Lower lobe of right lung (tissue), 2 donors: ENCODE measurements around the gene SLC9A2. TPM values are rescaled to one million over a fixed set of nuclear protein-coding genes. Genes with fewer than 3 reads are reported as not detected.

Experiments
- ATAC-seq, 2 donors: fragments of 200-7000 bp; cut with Tn5 transposase; one replicate each; pipeline ENCODE4 v1.9.1; 2020 to 2022; ENCODE audit warnings: mild to moderate bottlenecking in 2 of 2, moderate library complexity in 2 of 2
- DNase-seq: peaks from one replicate; pipeline ENCODE4 v3.0.0-alpha.2; 2020
- H3K27ac ChIP-seq: fragments of 200-600 bp; one replicate; pipeline ENCODE4 v1.8.0; 2022
- H3K27me3 ChIP-seq: fragments of 200-600 bp; one replicate; pipeline ENCODE4 v1.8.0; 2022; ENCODE audit warnings: low read depth
- H3K36me3 ChIP-seq: fragments of 200-600 bp; one replicate; pipeline ENCODE4 v1.8.0; 2022; ENCODE audit warnings: mild to moderate bottlenecking
- H3K4me1 ChIP-seq: fragments of 200-600 bp; one replicate; pipeline ENCODE4 v1.8.0; 2022
- H3K4me3 ChIP-seq: fragments of 200-600 bp; one replicate; pipeline ENCODE4 v1.8.0; 2022; ENCODE audit warnings: mild to moderate bottlenecking
- H3K9me3 ChIP-seq: fragments of 200-600 bp; one replicate; pipeline ENCODE4 v1.8.0; 2022
- intact Hi-C: fragments of 100-400 bp; cut with DNase I; formaldehyde crosslinking; loops from one replicate; pipeline ENCODE4 v1.11.0; 2022
- total RNA-seq: library from RNA; stranded (reverse); fragmentation: NEBNext Ultra II Directional; extraction: Animal tissue kit (Norgen Biotek cat#: 25700); gene quantifications from one replicate; pipeline ENCODE4 v1.2.1, GENCODE V29; 2021
- TF ChIP-seq, protein P1 (sequence below): fragments of 200-600 bp; IDR thresholded peaks from one replicate; pipeline ENCODE4 v1.8.0; 2022; ENCODE audit warnings: antibody characterized with exemption, mild to moderate bottlenecking
- donor health status: DM: no; HTN: yes; CAD: no; lungs with severe emphysema.

The SLC9A2 gene
- total RNA-seq, 1 donor from 2014 or later, result 0.35 TPM

DNA sequence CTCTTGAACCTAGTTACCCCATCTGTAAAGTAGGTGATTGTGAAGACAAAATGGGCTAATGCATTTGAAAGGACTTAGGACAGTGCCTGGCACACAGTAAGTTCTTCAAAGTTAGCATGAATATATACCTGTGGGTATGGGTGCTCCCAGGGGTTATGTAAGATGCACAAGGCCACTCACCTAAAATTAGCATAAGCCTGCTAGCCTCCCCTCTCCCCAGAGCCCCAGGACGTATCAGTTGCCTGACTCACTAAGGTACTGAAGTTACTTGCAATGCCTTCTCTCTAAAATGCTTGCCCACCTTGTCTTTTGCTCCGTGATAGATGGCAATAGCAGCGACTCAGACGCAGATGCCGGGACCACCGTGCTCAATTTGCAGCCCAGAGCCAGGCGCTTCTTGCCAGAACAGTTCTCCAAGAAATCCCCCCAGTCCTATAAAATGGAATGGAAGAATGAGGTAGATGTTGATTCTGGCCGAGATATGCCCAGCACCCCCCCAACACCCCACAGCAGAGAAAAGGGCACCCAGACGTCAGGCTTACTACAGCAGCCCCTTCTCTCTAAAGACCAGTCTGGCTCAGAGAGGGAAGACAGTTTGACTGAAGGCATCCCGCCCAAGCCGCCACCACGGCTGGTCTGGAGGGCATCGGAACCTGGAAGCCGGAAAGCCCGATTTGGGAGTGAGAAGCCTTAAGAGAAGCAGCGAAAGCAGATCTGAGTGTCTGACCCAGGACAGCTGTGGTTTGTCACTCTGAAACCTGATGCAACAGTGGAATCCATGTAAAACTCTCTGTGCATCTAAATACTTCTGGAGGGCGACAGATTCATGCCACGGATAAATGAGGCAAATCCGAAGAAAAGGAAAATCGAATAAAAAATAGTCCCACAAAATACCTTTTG is 88.7 kb downstream of the SLC9A2 start:
- no peak for ATAC-seq
- Histone ChIP-seq H3K4me1 (no peaks in the 10 kb centered on the region), H3K27me3 (peaks cover 7% of the 10 kb centered on the region), H3K9me3 (no peaks in the 10 kb centered on the region), H3K27ac (no peak overlapping the region), H3K4me3 (no peak overlapping the region), H3K36me3 (no peaks in the 10 kb centered on the region)
- intact Hi-C loops, result no loop called here
- DNase-seq, result no peak
- TF ChIP-seq, protein P1, sequence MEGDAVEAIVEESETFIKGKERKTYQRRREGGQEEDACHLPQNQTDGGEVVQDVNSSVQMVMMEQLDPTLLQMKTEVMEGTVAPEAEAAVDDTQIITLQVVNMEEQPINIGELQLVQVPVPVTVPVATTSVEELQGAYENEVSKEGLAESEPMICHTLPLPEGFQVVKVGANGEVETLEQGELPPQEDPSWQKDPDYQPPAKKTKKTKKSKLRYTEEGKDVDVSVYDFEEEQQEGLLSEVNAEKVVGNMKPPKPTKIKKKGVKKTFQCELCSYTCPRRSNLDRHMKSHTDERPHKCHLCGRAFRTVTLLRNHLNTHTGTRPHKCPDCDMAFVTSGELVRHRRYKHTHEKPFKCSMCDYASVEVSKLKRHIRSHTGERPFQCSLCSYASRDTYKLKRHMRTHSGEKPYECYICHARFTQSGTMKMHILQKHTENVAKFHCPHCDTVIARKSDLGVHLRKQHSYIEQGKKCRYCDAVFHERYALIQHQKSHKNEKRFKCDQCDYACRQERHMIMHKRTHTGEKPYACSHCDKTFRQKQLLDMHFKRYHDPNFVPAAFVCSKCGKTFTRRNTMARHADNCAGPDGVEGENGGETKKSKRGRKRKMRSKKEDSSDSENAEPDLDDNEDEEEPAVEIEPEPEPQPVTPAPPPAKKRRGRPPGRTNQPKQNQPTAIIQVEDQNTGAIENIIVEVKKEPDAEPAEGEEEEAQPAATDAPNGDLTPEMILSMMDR, result no peak

DNA sequence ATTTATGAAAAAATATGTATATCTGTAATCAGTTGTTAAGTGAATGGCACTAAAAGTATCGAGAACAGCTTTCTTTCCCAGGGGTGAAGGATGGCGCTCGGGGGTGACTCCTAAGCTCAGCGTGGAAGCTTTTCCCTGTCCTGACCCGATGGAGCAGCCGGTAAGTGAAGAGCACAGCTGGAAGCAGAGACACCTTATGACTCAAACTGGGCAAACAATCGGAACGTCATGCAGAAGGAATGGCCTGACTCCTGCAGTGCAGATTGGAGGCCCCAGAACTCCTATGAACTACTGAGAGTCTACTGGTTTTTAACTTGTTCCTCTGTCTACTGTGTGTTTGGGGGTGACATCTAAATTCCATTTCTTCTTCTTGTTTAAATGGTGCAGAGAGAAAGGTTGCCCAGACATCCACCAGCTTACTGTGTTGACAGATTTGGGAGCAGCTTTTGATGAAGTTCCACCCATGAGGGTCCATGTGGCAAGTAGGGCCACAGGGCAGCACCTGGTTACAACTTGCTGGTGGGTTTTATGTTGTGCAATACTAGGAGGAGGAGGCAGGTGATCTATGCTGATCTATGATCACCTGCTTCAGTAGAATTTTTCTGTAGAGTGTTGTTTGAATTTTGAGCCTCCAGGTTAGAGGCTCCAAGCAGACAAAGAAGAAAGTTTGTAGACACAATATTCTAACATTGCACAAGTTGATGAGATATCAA is 89.7 kb downstream of the SLC9A2 start:
- Histone ChIP-seq H3K27ac (no peak overlapping the region), H3K4me1 (no peaks in the 10 kb centered on the region), H3K36me3 (no peaks in the 10 kb centered on the region), H3K9me3 (no peaks in the 10 kb centered on the region), H3K27me3 (peaks cover 4% of the 10 kb centered on the region), H3K4me3 (no peak overlapping the region)
- intact Hi-C loops, result no loop called here
- TF ChIP-seq, protein P1, result no peak
- DNase-seq (no peak), ATAC-seq (no peak)

DNA sequence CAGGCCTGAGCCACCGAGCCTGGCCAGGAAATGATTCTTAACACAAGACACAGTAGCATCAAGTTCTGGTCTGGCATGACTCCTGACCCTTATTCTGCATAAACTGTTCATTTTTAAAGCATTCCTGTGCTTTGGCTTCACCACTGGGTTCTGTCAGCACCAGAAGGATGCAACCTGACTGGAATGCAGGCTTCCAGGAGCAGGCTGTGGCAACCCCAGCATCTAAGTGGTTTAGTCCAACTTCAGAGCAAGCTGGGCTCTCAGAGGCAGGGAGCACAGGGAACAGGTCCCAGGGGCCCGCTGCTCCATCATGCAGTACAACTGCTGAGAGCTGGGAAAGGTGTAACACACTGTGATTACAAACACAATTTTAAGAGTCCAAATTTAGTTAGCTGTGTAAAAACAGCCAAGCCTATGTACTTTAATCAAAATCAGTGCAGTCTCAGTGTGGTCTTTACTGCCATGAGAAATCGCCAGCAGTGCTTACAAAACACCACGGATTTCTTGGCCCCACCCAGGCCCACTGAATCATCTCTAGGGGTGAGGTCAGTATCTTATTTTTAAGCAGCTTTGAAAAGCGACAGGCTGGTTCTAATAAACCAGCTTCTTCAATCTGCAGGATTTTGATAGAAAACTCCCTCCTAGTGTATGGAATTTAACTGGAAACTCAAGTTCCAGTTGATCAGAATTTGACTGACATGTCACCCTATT is 98.1 kb downstream of the SLC9A2 start:
- no peak overlapping the region for H3K27ac ChIP-seq
- H3K4me1 ChIP-seq, result no peaks in the 10 kb centered on the region
- H3K27me3 ChIP-seq, result no peaks in the 10 kb centered on the region
- peaks cover 44% of the 10 kb centered on the region for H3K36me3 ChIP-seq
- no peak for DNase-seq
- no peak overlapping the region for H3K4me3 ChIP-seq
- TF ChIP-seq, protein P1, result no peak
- no peaks in the 10 kb centered on the region for H3K9me3 ChIP-seq
- no peak for ATAC-seq
- intact Hi-C loops, result no loop called here

DNA sequence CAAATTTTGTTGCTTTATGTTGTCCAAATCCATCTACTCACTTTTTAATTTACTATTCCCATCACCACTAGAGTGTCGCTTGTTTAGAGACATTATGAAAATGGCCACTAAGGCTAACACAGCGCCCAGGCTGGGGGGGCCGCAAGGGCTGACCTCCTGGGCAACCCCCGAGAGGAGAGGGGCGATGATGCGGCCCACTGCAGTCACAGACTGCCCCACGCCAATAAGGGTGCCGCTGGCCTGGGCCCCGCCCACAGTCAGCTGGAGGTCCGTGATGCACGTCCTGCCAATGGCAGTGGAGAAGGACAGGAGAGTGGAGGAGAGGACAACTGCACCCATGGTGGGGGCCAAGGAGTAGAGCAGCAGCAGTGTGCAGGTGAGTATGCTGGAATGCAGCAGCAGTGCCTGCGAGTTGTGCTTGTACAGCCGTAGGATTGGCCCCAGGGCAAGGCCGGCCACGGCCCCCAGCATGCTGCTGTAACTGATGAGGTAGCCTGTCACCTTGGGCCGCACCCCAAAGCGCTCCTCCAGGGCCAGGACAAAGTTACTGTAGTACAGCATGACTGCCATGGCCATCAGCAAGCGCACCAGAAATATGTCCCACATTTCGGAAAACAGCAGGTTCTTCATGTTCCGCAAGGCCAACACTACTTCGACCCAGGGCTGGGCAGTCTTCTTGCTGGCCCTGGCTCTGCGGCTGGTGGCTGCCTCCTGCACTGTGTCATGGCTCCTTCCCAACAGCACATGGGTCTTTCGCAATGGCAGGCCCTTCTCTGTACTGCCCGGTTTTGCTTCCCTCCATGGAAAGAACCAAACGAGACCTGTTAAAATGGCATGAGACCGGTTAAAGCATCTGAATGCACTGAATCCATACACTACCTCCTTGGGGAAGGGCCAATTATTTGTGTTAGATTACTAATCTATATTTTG is 99.3 kb downstream of the SLC9A2 start:
- no peak for ATAC-seq
- no peaks in the 10 kb centered on the region for H3K4me1 ChIP-seq
- TF ChIP-seq, protein P1, result no peak
- H3K27me3 ChIP-seq, result no peaks in the 10 kb centered on the region
- peaks cover 56% of the 10 kb centered on the region for H3K36me3 ChIP-seq
- no peak overlapping the region for H3K27ac ChIP-seq
- DNase-seq, result no peak
- H3K9me3 ChIP-seq, result no peaks in the 10 kb centered on the region
- intact Hi-C loops, result no loop called here
- no peak overlapping the region for H3K4me3 ChIP-seq
